HepG2 (cell line): Measurements from ENCODE around the gene NAA38. TPM values are rescaled to one million over a fixed set of nuclear protein-coding genes. Genes with fewer than 3 reads are reported as not detected.

Source experiments
- ASH2L ChIP-seq: fragments of 300-600, 200-600 bp; sonication (generic); IDR thresholded peaks from 2 replicates; pipeline ENCODE4 v1.7.0; 2017; ENCODE audit warnings: low read depth, mild to moderate bottlenecking, moderate library complexity, mixed read lengths, low read length; ENCODE audit not compliant: insufficient read length
- CERS6 ChIP-seq: sonication (generic); formaldehyde crosslinking; IDR thresholded peaks from 2 replicates; pipeline ENCODE4 v1.5.0; 2020; ENCODE audit warnings: missing genetic modification reagents
- EEA1 ChIP-seq: sonication (generic); formaldehyde crosslinking; IDR thresholded peaks from 2 replicates; pipeline ENCODE4 v1.5.1; 2020; ENCODE audit warnings: mild to moderate bottlenecking, missing genetic modification reagents, borderline replicate concordance
- EED ChIP-seq: sonication (generic); formaldehyde crosslinking; IDR thresholded peaks from 2 replicates; pipeline ENCODE4 v1.5.0; 2020; ENCODE audit warnings: mild to moderate bottlenecking, missing genetic modification reagents
- EP300 ChIP-seq, 3 experiments: sonication (generic) in 1 of 3; formaldehyde crosslinking in 1 of 3; IDR thresholded peaks; 2 replicates each; pipeline versions ENCODE4 v1.5.1 to v1.6.1; 2011 to 2020; ENCODE audit warnings: low read depth in 2 of 3, low read length in 2 of 3, borderline replicate concordance in 1 of 3, improper control_type of control experiment in 1 of 3, mild to moderate bottlenecking in 1 of 3, missing genetic modification reagents in 1 of 3, moderate library complexity in 1 of 3
- KLF13 ChIP-seq: sonication (generic); formaldehyde crosslinking; IDR thresholded peaks from 2 replicates; pipeline ENCODE4 v1.4.0; 2020; ENCODE audit warnings: mild to moderate bottlenecking, missing genetic modification reagents
- MTA3 ChIP-seq: sonication (generic); formaldehyde crosslinking; IDR thresholded peaks from 2 replicates; pipeline ENCODE4 v1.4.0; 2020; ENCODE audit warnings: missing genetic modification reagents
- MTERF4 ChIP-seq: sonication (generic); formaldehyde crosslinking; IDR thresholded peaks from 2 replicates; pipeline ENCODE4 v1.8.0; 2023; ENCODE audit warnings: mild to moderate bottlenecking, missing genetic modification reagents
- MZF1 ChIP-seq: sonication (generic); formaldehyde crosslinking; IDR thresholded peaks from 2 replicates; pipeline ENCODE4 v1.8.1; 2023; ENCODE audit warnings: mild to moderate bottlenecking, missing genetic modification reagents, borderline replicate concordance
- NFYB ChIP-seq: sonication (generic); formaldehyde crosslinking; IDR thresholded peaks from 2 replicates; pipeline ENCODE4 v1.4.0; 2020; ENCODE audit warnings: missing genetic modification reagents
- PAF1 ChIP-seq: IDR thresholded peaks from 2 replicates; pipeline ENCODE4 v1.6.1; 2016; ENCODE audit warnings: missing genetic modification reagents, missing compliant biosample characterization
- PCBP1 ChIP-seq: fragments of 200-400 bp; formaldehyde crosslinking; IDR thresholded peaks from 2 replicates; pipeline ENCODE4 v1.6.1; 2017; ENCODE audit warnings: mild to moderate bottlenecking, low read depth, low read length, borderline replicate concordance
- SMYD3 ChIP-seq: sonication (generic); formaldehyde crosslinking; IDR thresholded peaks from 2 replicates; pipeline ENCODE4 v1.8.1; 2023; ENCODE audit warnings: mild to moderate bottlenecking, missing genetic modification reagents
- SNAPC2 ChIP-seq: sonication (generic); formaldehyde crosslinking; IDR thresholded peaks from 2 replicates; pipeline ENCODE4 v1.8.1; 2022; ENCODE audit warnings: mild to moderate bottlenecking, missing genetic modification reagents
- ZFP41 ChIP-seq: sonication (generic); formaldehyde crosslinking; IDR thresholded peaks from 2 replicates; pipeline ENCODE4 v1.4.0; 2020; ENCODE audit warnings: mild to moderate bottlenecking, missing genetic modification reagents, borderline replicate concordance
- ZIK1 ChIP-seq: sonication (generic); formaldehyde crosslinking; IDR thresholded peaks from 2 replicates; pipeline ENCODE4 v1.5.0; 2020; ENCODE audit warnings: mild to moderate bottlenecking, low read depth, missing genetic modification reagents, borderline replicate concordance
- ZNF136 ChIP-seq: sonication (generic); formaldehyde crosslinking; IDR thresholded peaks from 2 replicates; pipeline ENCODE4 v1.8.1; 2022; ENCODE audit warnings: low read depth, mild to moderate bottlenecking, moderate library complexity, missing genetic modification reagents
- ZNF317 ChIP-seq: sonication (generic); formaldehyde crosslinking; IDR thresholded peaks from 2 replicates; pipeline ENCODE4 v1.5.0; 2020; ENCODE audit warnings: mild to moderate bottlenecking, missing genetic modification reagents
- ZNF414 ChIP-seq: sonication (generic); formaldehyde crosslinking; IDR thresholded peaks from 2 replicates; pipeline ENCODE4 v1.5.0; 2020; ENCODE audit warnings: missing genetic modification reagents
- ZNF563 ChIP-seq: sonication (generic); formaldehyde crosslinking; IDR thresholded peaks from 2 replicates; pipeline ENCODE4 v1.8.0; 2022; ENCODE audit warnings: mild to moderate bottlenecking, moderate library complexity, missing genetic modification reagents
- polyA plus RNA-seq, 8 experiments: library from polyadenylated mRNA; depleted of rRNA in 3 of 8; stranded (reverse) in 7 of 8; unstranded in 1 of 8; fragments of >200 nt; fragmentation: Illumina TruSeq in 4 of 8; extraction: Trizol in 4 of 8; gene quantifications; 2 replicates each; pipeline versions ENCODE4 v1.2.1 to v1.2.3, GENCODE V29; 2011 to 2016; ENCODE audit warnings: low read depth in 4 of 8, missing spikeins in 1 of 8, mixed read lengths in 1 of 8; ENCODE audit not compliant: insufficient read depth in 1 of 8
- total RNA-seq, 5 experiments: library from RNA; depleted of rRNA; stranded (reverse); fragments of >200 nt; fragmentation: Illumina TruSeq; extraction: Trizol; gene quantifications; 2 replicates each; pipeline ENCODE4 v1.2.3, GENCODE V29; 2016; ENCODE audit warnings: low read depth in 1 of 5
- TF ChIP-seq, protein P1 (sequence below): sonication (generic); formaldehyde crosslinking; IDR thresholded peaks from 2 replicates; pipeline ENCODE4 v1.5.0; 2020; ENCODE audit warnings: missing genetic modification reagents

The NAA38 gene
- total and polyA plus RNA-seq, 2 of the 13 experiments (the other 11 are each of a cell fraction or from before 2014, with no cell fraction given), result 46.9 to 91.6 TPM

GRCh38 chr17:7833011-7833794, 24.2 kb downstream of the NAA38 start (continued):
- TF ChIP-seq PCBP1 (no peak), MTERF4 (CRISPR knock-in tag) (0 out of 2 replicates have a peak, but pooled peaks have one; percentile 31), SMYD3 (no peak), PAF1 (CRISPR knock-in tag) (no peak), SNAPC2 (CRISPR knock-in tag) (no peak), ZIK1 (CRISPR knock-in tag) (no peak), ZNF563 (CRISPR knock-in tag) (0 out of 2 replicates have a peak, but pooled peaks have one; percentile 29), ASH2L (peak; percentile 32), ZNF414 (no peak), KLF13 (CRISPR knock-in tag) (no peak), ZFP41 (no peak), CERS6 (CRISPR knock-in tag) (no peak), MZF1 (CRISPR knock-in tag) (no peak), ZNF317 (0 out of 2 replicates have a peak, but pooled peaks have one; percentile 16), EED (CRISPR knock-in tag) (peak; percentile 52; the same call in 1 of the 2 replicates), ZNF136 (CRISPR knock-in tag) (no peak), EP300 (IDR thresholded peaks at IDR 0.05; ENCODE audit: low read depth in 2 of 2, low read length in 2 of 2) (no peak), EP300 (CRISPR knock-in tag; IDR thresholded peaks at IDR 0.05; ENCODE audit: borderline replicate concordance) (no peak), MTA3 (no peak), EEA1 (CRISPR knock-in tag) (no peak), NFYB (no peak)
- TF ChIP-seq, protein P1, sequence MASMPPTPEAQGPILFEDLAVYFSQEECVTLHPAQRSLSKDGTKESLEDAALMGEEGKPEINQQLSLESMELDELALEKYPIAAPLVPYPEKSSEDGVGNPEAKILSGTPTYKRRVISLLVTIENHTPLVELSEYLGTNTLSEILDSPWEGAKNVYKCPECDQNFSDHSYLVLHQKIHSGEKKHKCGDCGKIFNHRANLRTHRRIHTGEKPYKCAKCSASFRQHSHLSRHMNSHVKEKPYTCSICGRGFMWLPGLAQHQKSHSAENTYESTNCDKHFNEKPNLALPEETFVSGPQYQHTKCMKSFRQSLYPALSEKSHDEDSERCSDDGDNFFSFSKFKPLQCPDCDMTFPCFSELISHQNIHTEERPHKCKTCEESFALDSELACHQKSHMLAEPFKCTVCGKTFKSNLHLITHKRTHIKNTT (CRISPR knock-in tag), result no peak
